Activated CD8-positive, alpha-beta memory T cell treated with anti-CD3 and anti-CD28 coated beads for 48 hours (primary cell): ENCODE results near the gene DDHD1.
"Not testable (repeated sequence)": the region's sequence is repeated elsewhere in the genome, so short reads cannot be mapped to it uniquely, and the experiment has no call there.

ENCODE experiments used
- DNase-seq, 3 experiments: peaks; one replicate each; pipeline ENCODE4 v3.0.0-alpha.2; 2020; ENCODE audit warnings: low read depth in 2 of 3, low spot score in 2 of 3

The DDHD1 gene

GRCh38 chr14:53152184-53152886 is 788 bp downstream of the DDHD1 start:
- peak; percentile 42 to 55 (median 53) for DNase-seq

GRCh38 chr14:53151523-53152183 is 1.5 kb downstream of the DDHD1 start:
- DNase-seq, result peak in 1 of 3 experiments; percentile 8

GRCh38 chr14:53149668-53150316 is 3.3 kb downstream of the DDHD1 start:
- DNase-seq, result no peak

GRCh38 chr14:53148671-53149070 is 4.5 kb downstream of the DDHD1 start:
- no peak for DNase-seq

- no peak for DNase-seq
Measured at GRCh38 chr14:53147893-53148292, 5.2 kb downstream of the DDHD1 start.

- DNase-seq, result no peak
Measured at GRCh38 chr14:53147208-53147607, 5.9 kb downstream of the DDHD1 start.

- DNase-seq, result no peak
Measured at GRCh38 chr14:53146739-53147138, 6.4 kb downstream of the DDHD1 start.

GRCh38 chr14:53144244-53144643 is 8.9 kb downstream of the DDHD1 start:
- DNase-seq, result no peak

- DNase-seq, result no peak
Measured at GRCh38 chr14:53140585-53140984, 12.5 kb downstream of the DDHD1 start.

- DNase-seq, result no peak
Measured at GRCh38 chr14:53137568-53138203, 15.4 kb downstream of the DDHD1 start.

- DNase-seq, result not testable (repeated sequence)
Measured at GRCh38 chr14:53130491-53130890, 22.6 kb downstream of the DDHD1 start.

GRCh38 chr14:53128303-53129028 is 24.7 kb downstream of the DDHD1 start:
- DNase-seq, result no peak

GRCh38 chr14:53127832-53128231 is 25.3 kb downstream of the DDHD1 start:
- DNase-seq, result no peak

GRCh38 chr14:53127151-53127550 is 26.0 kb downstream of the DDHD1 start:
- no peak for DNase-seq

- DNase-seq, result no peak
Measured at GRCh38 chr14:53126731-53127130, 26.4 kb downstream of the DDHD1 start.

GRCh38 chr14:53124786-53125185 is 28.3 kb downstream of the DDHD1 start:
- no peak for DNase-seq

GRCh38 chr14:53121419-53121818 is 31.7 kb downstream of the DDHD1 start:
- not testable (repeated sequence) for DNase-seq

GRCh38 chr14:53117479-53117878 is 35.6 kb downstream of the DDHD1 start:
- DNase-seq, result not testable (repeated sequence)

- no peak for DNase-seq
Measured at GRCh38 chr14:53113989-53114388, 39.1 kb downstream of the DDHD1 start.

GRCh38 chr14:53110096-53110495 is 43.0 kb downstream of the DDHD1 start:
- DNase-seq, result no peak
